MM.1S (cell line): ENCODE data around the gene TOR4A.

Experiments
- CTCF ChIP-seq: fragments of 300-600 bp; sonication (generic); IDR thresholded peaks from 2 replicates; pipeline ENCODE4 v1.5.1; 2016; ENCODE audit warnings: antibody characterized with exemption, low read length, mixed read lengths
- EZH2 ChIP-seq: fragments of 300-600 bp; sonication (generic); optimal IDR thresholded peaks from 2 replicates; pipeline ENCODE3; 2017; ENCODE audit warnings: low read depth, mild to moderate bottlenecking, antibody characterized with exemption, low read length, mixed read lengths
- EZH2phosphoT487 ChIP-seq: fragments of 300-600 bp; sonication (generic); IDR thresholded peaks from 2 replicates; pipeline ENCODE4 v1.6.1; 2018; ENCODE audit warnings: antibody characterized with exemption, low read length

DNA sequence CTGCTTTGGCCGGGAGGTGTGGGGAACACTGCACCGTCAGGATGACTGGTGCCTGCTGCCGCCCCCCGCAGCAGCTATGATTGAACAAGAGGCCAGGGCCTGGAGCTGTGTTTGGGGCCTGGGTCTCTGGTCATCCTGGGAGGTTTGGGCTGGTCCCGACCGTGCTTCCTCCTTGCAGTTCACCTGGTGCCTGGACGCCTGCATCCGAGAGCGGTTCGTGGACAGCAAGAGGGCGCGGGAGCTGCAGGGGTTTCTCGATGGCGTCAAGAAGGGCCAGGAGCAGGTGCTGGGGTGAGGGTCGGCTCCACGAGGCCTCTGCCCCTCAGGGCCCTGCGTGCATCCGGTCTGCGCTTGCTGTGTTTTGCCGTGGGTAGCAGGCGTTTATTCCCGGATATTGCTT, 13.5 kb upstream of the TOR4A start:
- TF ChIP-seq EZH2 (no peak), CTCF (no peak), EZH2phosphoT487 (no peak)
